ENCODE results near the gene SAMD14. TPM values are rescaled to one million over a fixed set of nuclear protein-coding genes. Genes with fewer than 3 reads are reported as not detected.

The SAMD14 gene
- total RNA-seq, 2 experiments from 2014 or later = 0.59 TPM; not detected in 1

DNA sequence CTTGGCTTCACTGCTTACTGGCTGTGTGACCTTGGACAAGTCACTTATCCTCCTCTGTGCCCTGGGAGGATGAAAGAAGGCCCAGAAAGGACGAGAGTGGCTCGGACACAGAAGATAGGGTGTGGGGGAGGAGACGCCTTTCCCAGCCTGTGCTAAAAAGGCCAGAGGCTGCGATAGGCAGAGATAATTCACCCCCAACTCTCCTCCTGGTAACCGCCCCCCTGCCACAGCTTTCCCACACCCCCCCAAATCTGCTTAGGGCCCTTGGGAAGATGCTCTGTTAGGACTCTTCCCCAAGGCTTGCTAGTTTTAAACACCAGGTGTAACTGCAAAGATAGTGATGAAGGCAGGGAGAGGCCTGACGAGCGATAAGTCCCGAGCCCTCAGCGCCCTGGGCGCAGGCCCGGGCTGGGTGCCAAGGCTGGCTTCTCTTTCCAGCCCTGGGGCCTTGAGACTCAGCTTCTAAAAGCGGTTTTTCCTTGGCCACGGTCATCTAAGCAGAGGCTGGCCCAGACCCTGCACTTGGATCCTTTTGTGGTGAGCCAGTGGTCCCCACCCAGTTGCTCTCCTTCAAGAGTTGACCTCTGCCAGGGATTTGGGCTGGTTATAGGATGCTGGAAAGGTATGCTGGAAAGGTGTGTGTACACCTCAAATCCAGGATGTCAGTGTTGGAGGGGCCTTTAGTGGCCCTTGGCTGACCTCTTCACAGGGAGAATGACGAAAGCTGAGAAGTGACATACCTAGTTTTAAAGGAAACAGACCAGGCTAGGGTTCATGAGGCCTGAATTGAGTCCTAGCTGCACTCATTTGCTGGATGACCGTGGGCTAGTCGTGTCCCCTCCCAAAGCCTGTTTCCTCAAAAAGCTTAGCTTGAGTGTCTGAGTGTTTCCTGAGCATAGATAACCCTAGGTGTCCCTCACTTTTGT lies 24.0 kb upstream of the SAMD14 start:
- Histone ChIP-seq H3K4me3 (ENCODE audit: low read depth, low read length, poor library complexity, severe bottlenecking) (no peak overlapping the region), H3K36me3 (ENCODE audit: insufficient read depth, low read length) (peaks cover 7% of the 10 kb centered on the region), H3K4me2 (ENCODE audit: low read length) (0 out of 2 replicates have a peak overlapping the region, but pooled peaks have one; percentile 31), H3K27ac (ENCODE audit: low read depth, low read length, poor library complexity, severe bottlenecking) (peak overlapping the region; percentile 2), H3K4me1 (ENCODE audit: insufficient read depth, low read length, poor library complexity, severe bottlenecking) (peaks cover 30% of the 10 kb centered on the region), H3K79me2 (ENCODE audit: insufficient read depth, low read depth, low read length) (peaks cover 20% of the 10 kb centered on the region), H4K20me1 (ENCODE audit: insufficient read depth, low read length) (no peaks in the 10 kb centered on the region), H2AFZ (ENCODE audit: low read length) (no peak overlapping the region), H3K9me2 (ENCODE audit: insufficient read depth, low read length) (no peaks in the 10 kb centered on the region), H3K9me3 (ENCODE audit: low read length) (no peaks in the 10 kb centered on the region)
- no peak for TF ChIP-seq EZH2phosphoT487 (IDR thresholded peaks at IDR 0.05; ENCODE audit: borderline replicate concordance, low read depth, low read length)
- TF ChIP-seq, protein P1, sequence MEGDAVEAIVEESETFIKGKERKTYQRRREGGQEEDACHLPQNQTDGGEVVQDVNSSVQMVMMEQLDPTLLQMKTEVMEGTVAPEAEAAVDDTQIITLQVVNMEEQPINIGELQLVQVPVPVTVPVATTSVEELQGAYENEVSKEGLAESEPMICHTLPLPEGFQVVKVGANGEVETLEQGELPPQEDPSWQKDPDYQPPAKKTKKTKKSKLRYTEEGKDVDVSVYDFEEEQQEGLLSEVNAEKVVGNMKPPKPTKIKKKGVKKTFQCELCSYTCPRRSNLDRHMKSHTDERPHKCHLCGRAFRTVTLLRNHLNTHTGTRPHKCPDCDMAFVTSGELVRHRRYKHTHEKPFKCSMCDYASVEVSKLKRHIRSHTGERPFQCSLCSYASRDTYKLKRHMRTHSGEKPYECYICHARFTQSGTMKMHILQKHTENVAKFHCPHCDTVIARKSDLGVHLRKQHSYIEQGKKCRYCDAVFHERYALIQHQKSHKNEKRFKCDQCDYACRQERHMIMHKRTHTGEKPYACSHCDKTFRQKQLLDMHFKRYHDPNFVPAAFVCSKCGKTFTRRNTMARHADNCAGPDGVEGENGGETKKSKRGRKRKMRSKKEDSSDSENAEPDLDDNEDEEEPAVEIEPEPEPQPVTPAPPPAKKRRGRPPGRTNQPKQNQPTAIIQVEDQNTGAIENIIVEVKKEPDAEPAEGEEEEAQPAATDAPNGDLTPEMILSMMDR (conservative IDR thresholded peaks at IDR 0.05; ENCODE audit: low read length) = no peak
- no peak for DNase-seq (ENCODE audit: low spot score)
- CTCF ChIA-PET (ENCODE audit: unreplicated experiment) = no interaction called here
- intact Hi-C loops (cut with micrococcal nuclease; ENCODE audit: unreplicated experiment) = loop anchor here (10.0 kb wide), 1 partner anchor 479 kb away; the partner anchor contains the start of gene SPOP
- POLR2A ChIA-PET = interaction anchor here (0.5 to 0.7 kb wide), 2 partner anchors 24 to 555 kb away, joined by 3 to 5 read pairs; no protein-coding TSS in a partner anchor
- no TSS peak for BruUV-seq (replicated peaks)

DNA sequence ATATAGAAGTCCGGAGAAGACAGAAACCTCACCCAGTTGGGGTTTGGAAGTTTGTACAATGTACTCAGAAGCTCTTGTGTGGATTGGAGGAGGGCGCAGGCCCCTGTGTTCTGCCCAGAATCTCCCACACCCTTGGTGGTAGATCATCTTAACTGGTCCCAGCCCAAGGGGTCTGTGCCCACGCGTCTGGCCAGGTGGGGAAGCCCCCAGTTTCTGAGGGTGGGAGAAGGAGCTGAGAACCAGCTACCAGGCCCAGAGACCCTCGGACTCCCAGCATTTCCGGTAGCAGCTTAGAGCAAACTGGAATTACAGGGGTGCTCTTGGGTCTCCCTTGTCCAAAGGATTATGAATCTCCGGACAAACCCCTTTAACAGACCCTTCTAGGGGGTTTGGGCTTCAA lies 22.8 kb upstream of the SAMD14 start:
- intact Hi-C loops (cut with micrococcal nuclease; ENCODE audit: unreplicated experiment) = loop anchor here (10.0 kb wide), 1 partner anchor 478 kb away; the partner anchor contains the start of gene SPOP
- Histone ChIP-seq H3K36me3 (ENCODE audit: insufficient read depth, low read length) (peaks cover 12% of the 10 kb centered on the region), H3K9me2 (ENCODE audit: insufficient read depth, low read length) (no peaks in the 10 kb centered on the region), H3K9me3 (ENCODE audit: low read length) (no peaks in the 10 kb centered on the region), H2AFZ (ENCODE audit: low read length) (no peak overlapping the region), H4K20me1 (ENCODE audit: insufficient read depth, low read length) (peaks cover 4% of the 10 kb centered on the region), H3K4me3 (ENCODE audit: low read depth, low read length, poor library complexity, severe bottlenecking) (peak overlapping the region; percentile 89), H3K27ac (ENCODE audit: low read depth, low read length, poor library complexity, severe bottlenecking) (peak overlapping the region; percentile 87), H3K4me1 (ENCODE audit: insufficient read depth, low read length, poor library complexity, severe bottlenecking) (peaks cover 30% of the 10 kb centered on the region), H3K79me2 (ENCODE audit: insufficient read depth, low read depth, low read length) (peaks cover 31% of the 10 kb centered on the region), H3K4me2 (ENCODE audit: low read length) (peak overlapping the region; percentile 98)
- ChIA-PET CTCF (ENCODE audit: unreplicated experiment) (interaction anchor here (1.6 kb wide), 1 partner anchor 17 kb away, joined by 5 read pairs; no protein-coding TSS in a partner anchor), POLR2A (interaction anchor here (2.5 kb wide), 1 partner anchor 9 kb away, joined by 20 read pairs; no protein-coding TSS in a partner anchor)
- TF ChIP-seq, protein P1 (conservative IDR thresholded peaks at IDR 0.05; ENCODE audit: low read length) = no peak
- no peak for TF ChIP-seq EZH2phosphoT487 (IDR thresholded peaks at IDR 0.05; ENCODE audit: borderline replicate concordance, low read depth, low read length)
- DNase-seq (ENCODE audit: low spot score) = no peak
- BruUV-seq (replicated peaks) = no TSS peak

Measured in OCI-LY7 (cell line).